ENCODE results near the gene TXLNG. TPM values are rescaled to one million over a fixed set of nuclear protein-coding genes. Genes with fewer than 3 reads are reported as not detected.
"Not testable (repeated sequence)": the region's sequence is repeated elsewhere in the genome, so short reads cannot be mapped to it uniquely, and the experiment has no call there.

TXLNG gene
- total RNA-seq, 2 donors from 2014 or later: 8.8 to 11.3 TPM

GRCh38 chrX:16745659-16746058 is 40.6 kb upstream of the TXLNG start:
- TF ChIP-seq CTCF (IDR thresholded peaks at IDR 0.05): no peak
- Histone ChIP-seq H3K9me3 (no peaks in the 10 kb centered on the region), H3K9ac (ENCODE audit: low read depth in 2 of 2, low read length in 2 of 2) (no peak overlapping the region), H3K27ac (no peak overlapping the region), H3K36me3 (peaks cover 8% of the 10 kb centered on the region), H3K4me1 (no peaks in the 10 kb centered on the region), H3K27me3 (no peaks in the 10 kb centered on the region), H3K4me3 (no peak overlapping the region)
- intact Hi-C loops (cut with DNase I): no loop called here
- no peak for DNase-seq

DNA sequence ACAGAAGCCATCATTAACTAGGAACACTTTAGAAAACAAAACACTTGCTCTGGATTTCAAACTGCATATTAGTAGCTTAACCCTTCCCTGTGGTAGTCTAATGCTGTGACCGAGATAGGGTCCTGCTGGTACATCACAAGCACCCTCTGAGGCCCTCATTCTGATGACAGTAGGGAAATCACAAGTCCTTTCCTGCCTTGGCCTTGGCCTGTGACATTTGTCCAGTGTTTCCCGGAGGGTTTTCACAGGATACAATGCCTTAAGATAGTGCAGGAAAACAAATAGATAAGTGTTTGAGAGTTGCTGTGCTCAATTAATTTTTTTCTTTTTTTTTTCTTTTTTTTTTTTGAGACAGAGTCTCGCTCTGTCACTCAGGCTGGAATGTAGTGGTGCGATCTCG is 37.8 kb upstream of the TXLNG start:
- no peaks in the 10 kb centered on the region for H3K4me1 ChIP-seq
- peaks cover 8% of the 10 kb centered on the region for H3K36me3 ChIP-seq
- no peaks in the 10 kb centered on the region for H3K9me3 ChIP-seq
- H3K27ac ChIP-seq: no peak overlapping the region
- no peak for DNase-seq
- TF ChIP-seq CTCF (IDR thresholded peaks at IDR 0.05): no peak
- no peak overlapping the region for H3K4me3 ChIP-seq
- no peaks in the 10 kb centered on the region for H3K27me3 ChIP-seq
- H3K9ac ChIP-seq (ENCODE audit: low read depth in 2 of 2, low read length in 2 of 2): no peak overlapping the region
- intact Hi-C loops (cut with DNase I): no loop called here

DNA sequence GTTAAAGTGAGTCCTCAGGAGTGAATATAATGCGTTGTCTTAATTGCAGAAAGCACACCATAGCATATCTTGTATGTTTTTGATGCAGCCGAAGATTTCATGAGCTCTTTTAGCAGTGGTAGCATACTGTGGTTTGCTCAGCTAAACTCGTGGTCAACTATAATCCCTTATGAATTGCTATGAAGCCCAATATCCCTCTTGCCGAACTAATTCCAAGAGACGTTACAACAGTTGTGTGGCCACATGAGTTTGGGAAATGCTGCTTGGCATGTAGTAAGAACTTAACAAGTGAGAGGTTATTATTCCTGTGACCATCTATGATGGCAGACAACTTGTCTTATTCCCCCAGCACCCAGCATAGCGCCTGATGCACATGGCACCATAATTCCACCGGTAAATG is 36.1 kb upstream of the TXLNG start:
- Histone ChIP-seq H3K9ac (ENCODE audit: low read depth in 2 of 2, low read length in 2 of 2) (no peak overlapping the region), H3K9me3 (no peaks in the 10 kb centered on the region), H3K27ac (no peak overlapping the region), H3K4me1 (no peaks in the 10 kb centered on the region), H3K4me3 (no peak overlapping the region), H3K27me3 (no peaks in the 10 kb centered on the region), H3K36me3 (peaks cover 7% of the 10 kb centered on the region)
- TF ChIP-seq CTCF (IDR thresholded peaks at IDR 0.05): no peak
- no peak for DNase-seq
- intact Hi-C loops (cut with DNase I): no loop called here

DNA sequence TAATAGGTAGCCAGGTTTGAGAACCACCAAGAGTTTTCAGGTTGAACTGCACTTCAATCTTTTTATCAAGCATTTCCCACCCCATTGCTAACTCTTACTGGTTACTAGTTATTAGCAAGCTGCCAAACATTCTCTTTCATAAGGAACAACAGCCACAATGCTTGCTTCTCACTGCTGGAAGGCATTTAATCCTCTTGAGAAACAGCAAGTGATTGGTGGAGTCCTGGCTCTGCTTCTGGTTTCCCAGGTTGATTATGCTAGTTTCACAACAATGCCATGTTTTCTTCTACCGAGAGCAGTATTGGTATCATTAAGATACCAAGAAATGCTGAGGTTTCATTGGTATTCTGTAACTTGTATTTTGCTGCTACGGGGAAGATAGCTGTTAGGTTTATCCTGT is 32.2 kb upstream of the TXLNG start:
- Histone ChIP-seq H3K4me3 (no peak overlapping the region), H3K4me1 (no peaks in the 10 kb centered on the region), H3K9me3 (no peaks in the 10 kb centered on the region), H3K27ac (no peak overlapping the region), H3K27me3 (no peaks in the 10 kb centered on the region), H3K9ac (ENCODE audit: low read depth in 2 of 2, low read length in 2 of 2) (no peak overlapping the region), H3K36me3 (peaks cover 10% of the 10 kb centered on the region)
- intact Hi-C loops (cut with DNase I): no loop called here
- no peak for DNase-seq
- no peak for TF ChIP-seq CTCF (IDR thresholded peaks at IDR 0.05)

DNA sequence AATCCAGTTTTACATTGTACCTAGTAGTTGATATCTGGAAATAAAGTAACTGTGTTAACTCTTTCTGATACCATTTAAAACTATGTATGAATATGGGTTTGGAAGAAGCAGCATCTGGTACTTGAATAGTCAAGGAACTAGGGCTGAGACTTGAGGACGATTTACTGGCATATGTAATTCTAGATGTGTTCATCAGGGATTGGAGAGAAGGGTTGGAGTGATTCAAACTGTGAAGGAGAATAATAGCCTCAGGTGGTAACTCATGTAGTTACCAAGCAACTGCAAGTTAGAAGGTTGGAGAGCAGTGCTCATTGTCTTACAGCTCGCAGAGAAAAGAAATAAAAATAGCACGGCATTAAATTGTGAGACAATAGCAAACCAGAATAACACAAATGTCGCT is 29.5 kb upstream of the TXLNG start:
- Histone ChIP-seq H3K36me3 (peaks cover 10% of the 10 kb centered on the region), H3K9me3 (no peaks in the 10 kb centered on the region), H3K4me1 (no peaks in the 10 kb centered on the region), H3K27me3 (no peaks in the 10 kb centered on the region), H3K27ac (no peak overlapping the region), H3K4me3 (no peak overlapping the region), H3K9ac (ENCODE audit: low read depth in 2 of 2, low read length in 2 of 2) (no peak overlapping the region)
- intact Hi-C loops (cut with DNase I): no loop called here
- no peak for TF ChIP-seq CTCF (IDR thresholded peaks at IDR 0.05)
- DNase-seq: no peak

DNA sequence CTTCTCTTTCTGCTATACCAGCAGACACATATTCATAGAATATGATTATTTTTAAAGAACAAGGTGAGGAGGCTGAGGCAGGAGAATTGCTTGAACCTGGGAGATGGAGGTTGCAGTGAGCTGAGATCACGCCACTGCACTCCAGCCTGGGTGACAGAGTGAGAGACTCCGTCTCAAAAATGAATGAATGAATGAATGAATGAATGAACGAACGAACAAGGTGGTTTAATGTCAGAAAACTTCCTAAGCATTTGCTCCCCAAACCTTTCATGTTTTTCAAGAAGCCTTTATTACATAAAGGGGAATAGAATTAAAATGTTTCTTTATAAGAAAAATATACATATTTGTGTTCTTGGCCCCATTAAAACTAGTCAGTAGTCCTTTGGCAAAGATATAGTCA is 24.8 kb upstream of the TXLNG start:
- DNase-seq; H3K27me3 ChIP-seq; H3K9me3 ChIP-seq; intact Hi-C loops (cut with DNase I); H3K4me3 ChIP-seq; H3K27ac ChIP-seq; H3K4me1 ChIP-seq; H3K9ac ChIP-seq (ENCODE audit: low read depth in 2 of 2, low read length in 2 of 2): not testable (repeated sequence)
- peaks cover 10% of the 10 kb centered on the region for H3K36me3 ChIP-seq
